Measurements from ENCODE around the gene SPART.

DNA sequence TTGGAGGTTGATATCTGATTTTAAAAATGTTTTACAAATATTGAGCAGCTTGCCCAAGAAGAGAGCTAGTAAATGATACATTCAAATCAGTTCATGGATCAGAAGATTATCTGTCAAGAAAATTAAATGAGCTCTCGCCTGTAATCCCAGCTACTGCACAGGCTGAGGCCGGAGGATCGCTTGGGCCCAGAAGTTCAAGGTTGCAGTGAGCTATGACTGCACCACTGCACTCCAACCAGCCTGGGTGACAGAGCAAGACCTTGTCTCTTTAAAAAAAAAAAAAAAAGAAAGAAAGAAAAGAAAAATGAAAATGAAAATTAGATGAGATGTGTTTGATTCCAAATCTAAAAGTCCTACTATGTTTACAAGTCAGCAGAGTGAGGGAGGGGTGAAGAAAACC lies 2.4 kb downstream of the SPART start:
- TF ChIP-seq, protein P1, sequence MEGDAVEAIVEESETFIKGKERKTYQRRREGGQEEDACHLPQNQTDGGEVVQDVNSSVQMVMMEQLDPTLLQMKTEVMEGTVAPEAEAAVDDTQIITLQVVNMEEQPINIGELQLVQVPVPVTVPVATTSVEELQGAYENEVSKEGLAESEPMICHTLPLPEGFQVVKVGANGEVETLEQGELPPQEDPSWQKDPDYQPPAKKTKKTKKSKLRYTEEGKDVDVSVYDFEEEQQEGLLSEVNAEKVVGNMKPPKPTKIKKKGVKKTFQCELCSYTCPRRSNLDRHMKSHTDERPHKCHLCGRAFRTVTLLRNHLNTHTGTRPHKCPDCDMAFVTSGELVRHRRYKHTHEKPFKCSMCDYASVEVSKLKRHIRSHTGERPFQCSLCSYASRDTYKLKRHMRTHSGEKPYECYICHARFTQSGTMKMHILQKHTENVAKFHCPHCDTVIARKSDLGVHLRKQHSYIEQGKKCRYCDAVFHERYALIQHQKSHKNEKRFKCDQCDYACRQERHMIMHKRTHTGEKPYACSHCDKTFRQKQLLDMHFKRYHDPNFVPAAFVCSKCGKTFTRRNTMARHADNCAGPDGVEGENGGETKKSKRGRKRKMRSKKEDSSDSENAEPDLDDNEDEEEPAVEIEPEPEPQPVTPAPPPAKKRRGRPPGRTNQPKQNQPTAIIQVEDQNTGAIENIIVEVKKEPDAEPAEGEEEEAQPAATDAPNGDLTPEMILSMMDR (IDR thresholded peaks at IDR 0.05 in 8 of 11, conservative IDR thresholded peaks at IDR 0.05 in 3 of 11) = no peak
- TF ChIP-seq POLR2A (IDR thresholded peaks at IDR 0.05) = no peak
- no peak for TF ChIP-seq POLR2AphosphoS5 (IDR thresholded peaks at IDR 0.05)
